Prostate gland (tissue), 2 donors: ENCODE results near the gene TMEM81.

Source experiments
- CTCF ChIP-seq, 4 experiments: fragments of 200-600 bp in 2 of 4; fragments of 450-650 bp in 2 of 4; sonication (generic) in 2 of 4; IDR thresholded peaks; 1 replicate in 3 of 4; 2 replicates in 1 of 4; pipeline ENCODE4 v1.5.1; 2016 to 2019; ENCODE audit warnings: antibody characterized with exemption in 4 of 4, mild to moderate bottlenecking in 2 of 4, moderate library complexity in 2 of 4
- POLR2AphosphoS5 ChIP-seq: sonication (generic); formaldehyde crosslinking; IDR thresholded peaks from one replicate; pipeline ENCODE4 v1.6.1; 2017; ENCODE audit warnings: antibody characterized with exemption

GRCh38 chr1:205064301-205064700 lies 20.0 kb downstream of the TMEM81 start:
- no peak for TF ChIP-seq CTCF (IDR thresholded peaks at IDR 0.05)
- TF ChIP-seq POLR2AphosphoS5, result no peak
